IPS-11a (cell line): ENCODE results near the gene ZSCAN5C.
"Not testable (repeated sequence)": the region's sequence is repeated elsewhere in the genome, so short reads cannot be mapped to it uniquely, and the experiment has no call there.

Experiments used
- H3K4me3 ChIP-seq: one replicate; pipeline ENCODE4 v1.5.1; 2013; ENCODE audit warnings: low read depth, low read length, control low read depth

ZSCAN5C gene, protein sequence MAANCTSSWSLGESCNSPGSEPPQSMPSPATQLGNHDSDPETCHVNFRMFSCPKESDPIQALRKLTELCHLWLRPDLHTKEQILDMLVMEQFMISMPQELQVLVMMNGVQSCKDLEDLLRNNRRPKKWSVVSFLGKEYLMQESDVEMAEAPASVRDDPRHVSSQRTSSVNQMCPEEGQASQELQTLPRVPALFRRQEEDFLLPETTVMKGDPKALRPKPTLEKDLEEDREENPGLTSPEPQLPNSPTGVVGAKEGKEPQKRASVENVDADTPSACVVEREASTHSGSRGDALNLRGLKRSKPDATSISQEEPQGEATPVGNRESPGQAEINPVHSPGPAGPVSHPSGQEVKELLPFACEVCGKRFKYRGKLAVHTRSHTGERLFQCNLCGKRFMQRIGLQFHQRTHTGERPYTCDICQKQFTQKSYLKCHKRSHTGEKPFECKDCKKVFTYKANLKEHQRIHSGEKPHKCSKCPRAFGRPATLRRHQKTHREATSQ

DNA sequence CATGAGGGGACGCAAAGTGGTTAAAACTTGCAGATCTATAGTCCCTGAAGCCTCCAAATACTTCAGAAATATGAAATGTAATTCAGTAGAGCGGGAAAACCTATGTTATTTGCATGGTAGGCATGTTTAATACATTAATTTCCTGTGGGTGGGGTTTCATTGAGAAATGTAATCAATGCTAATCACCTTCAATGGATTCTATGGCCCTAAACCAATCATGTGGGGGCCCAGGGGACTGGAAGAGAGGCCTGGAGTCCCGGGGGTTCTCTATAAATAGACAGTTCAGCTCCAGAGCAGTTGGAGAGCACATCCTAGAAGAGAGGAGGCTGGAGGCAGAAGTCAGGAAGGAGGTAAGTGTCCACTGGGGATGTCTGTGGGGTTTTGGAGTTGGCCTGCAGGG is at the start of gene ZSCAN5C:
ZSCAN5C (plus strand) TSS at position 301 of the 400 bp plus-strand sequence. CDS start 3,641 bp downstream, outside the sequence.
- H3K4me3 ChIP-seq, result no peak within 1 kb of the TSS

DNA sequence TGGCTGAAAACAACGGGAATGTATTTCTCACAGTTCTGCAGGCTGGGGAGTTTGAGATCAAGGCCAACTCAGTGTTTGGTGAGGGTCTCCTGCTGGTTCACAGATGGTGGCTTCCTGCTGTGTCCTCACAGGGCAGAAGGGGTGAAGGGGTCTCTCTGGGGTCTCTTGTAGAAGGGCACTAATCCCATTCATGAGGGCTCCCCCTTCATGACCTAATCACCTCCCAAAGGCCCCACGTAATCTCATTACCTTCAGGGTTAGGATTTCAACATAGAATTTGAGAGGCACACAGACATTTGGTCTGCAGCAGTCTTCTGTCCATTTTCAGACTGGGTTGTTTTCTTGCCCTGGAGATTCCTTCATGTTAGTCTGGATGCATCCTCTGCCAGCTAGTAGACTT is 49.4 kb upstream of the ZSCAN5C start:
- H3K4me3 ChIP-seq, result no peak overlapping the region

DNA sequence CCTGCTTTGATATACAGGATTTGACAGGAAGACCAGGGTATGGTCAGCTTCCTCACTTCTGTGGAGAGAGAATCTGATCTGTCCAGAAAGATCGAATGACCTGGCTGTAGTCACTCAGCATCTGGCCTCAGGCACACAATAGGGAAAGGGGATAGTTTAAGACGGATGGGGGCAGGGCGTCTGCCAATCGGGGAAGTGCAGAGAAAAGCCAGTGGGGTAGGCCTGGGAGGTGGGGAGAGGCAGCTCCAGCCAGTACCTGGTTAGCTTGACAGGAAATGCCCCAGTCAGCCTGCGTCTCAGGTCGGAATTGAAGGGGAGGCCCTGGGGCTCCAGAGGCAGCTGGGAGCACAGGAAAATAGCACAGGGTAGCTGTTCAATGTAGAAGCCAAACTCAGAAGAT is 48.6 kb upstream of the ZSCAN5C start:
- no peak overlapping the region for H3K4me3 ChIP-seq

DNA sequence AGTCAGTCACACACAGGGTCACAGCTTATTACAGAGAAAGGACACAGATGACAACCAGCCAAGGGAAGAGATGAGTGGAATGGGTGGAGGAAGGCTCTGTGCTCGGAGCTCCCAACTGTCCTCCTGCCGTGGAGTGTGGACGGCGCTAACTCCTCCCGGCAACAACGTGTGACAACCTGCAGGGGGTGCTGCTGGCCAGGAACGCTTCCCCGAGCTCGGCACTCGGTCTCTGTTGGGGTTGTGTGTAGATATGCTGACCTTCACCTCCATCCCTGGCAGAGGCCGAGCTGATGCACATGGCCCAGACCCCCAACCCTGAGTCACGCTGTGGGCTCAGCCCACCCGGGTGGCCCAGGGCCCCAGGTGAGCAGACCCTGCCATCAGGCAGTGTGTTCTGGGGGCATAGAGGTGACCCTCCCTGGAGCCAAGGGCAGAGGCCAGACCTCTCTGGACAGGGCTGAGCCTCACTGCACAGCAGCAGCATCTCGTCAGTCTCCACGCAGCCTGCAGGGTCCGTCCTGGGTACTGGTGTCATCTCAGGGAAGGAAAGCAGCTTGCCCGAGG is 46.9 kb upstream of the ZSCAN5C start:
- H3K4me3 ChIP-seq, result no peak overlapping the region

DNA sequence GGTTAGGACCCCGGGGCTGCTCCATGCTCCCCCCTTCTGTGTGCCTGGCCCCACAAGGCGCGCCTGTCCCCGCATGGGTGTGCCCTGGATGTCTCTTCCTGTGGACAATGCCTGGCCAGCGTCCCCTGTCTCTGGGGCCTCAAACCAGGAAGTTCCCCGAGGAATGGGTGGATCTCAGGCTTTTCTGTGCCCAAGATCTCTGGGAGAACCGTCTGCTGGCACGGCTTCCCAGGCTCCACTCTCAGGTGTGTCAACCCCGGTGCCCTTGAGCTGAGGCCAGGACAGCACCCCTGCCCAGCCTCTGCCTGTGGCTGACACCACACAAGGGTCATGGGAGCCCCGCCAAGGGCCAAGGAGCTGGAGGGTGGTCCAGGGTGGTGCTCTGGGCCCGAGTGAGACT is 45.3 kb upstream of the ZSCAN5C start:
- no peak overlapping the region for H3K4me3 ChIP-seq

DNA sequence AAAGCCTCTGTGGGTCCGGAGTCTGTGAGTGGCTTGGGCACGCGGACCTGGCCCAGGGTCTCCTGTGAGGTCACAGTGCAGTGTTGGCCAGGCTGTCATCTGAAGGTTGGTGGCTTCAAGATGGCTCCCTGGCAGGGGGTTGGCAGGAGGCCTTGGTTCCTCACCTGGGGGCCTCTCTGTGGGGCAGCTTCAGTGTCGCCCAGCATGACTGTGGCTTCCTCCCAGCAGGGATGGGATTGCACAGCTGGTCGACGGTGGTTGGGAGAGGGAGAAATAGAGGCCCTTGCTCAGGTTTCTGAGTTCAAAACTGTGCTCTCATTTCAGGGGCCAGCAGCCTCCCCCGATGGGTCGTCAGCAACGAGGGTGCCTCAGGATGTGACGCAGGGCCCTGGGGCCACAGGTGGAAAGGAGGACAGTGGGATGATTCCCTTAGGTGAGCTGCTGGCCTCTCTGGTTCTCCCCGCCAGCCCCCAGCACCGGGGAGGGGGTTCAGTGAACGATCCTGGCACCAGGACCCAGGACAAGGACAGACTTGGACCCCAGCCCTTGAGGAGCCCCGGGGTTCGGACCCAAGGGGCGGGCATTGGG is 43.8 kb upstream of the ZSCAN5C start:
- H3K4me3 ChIP-seq, result no peak overlapping the region

DNA sequence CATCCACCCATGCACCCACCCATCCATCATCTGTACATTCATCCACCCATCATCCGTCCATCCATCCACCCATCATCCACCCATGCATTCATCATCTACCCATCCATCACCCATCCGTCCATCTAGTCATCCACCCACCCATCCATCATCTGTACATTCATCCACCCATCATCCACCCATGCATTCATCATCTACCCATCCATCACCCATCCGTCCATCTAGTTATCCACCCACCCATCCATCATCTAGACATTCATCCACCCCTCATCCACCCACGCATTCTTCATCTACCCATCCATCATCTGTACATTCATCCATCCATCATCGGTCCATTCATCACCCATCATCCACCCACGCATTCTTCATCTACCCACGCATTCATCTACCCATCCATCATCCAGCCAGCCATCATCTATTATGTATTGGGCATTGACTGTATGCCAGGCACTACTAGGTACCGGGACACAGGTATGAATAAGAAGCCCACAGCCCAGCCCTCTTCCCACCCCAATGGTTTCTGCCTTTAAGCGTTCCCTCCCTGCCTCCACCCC is 43.0 kb upstream of the ZSCAN5C start:
- no peak overlapping the region for H3K4me3 ChIP-seq

DNA sequence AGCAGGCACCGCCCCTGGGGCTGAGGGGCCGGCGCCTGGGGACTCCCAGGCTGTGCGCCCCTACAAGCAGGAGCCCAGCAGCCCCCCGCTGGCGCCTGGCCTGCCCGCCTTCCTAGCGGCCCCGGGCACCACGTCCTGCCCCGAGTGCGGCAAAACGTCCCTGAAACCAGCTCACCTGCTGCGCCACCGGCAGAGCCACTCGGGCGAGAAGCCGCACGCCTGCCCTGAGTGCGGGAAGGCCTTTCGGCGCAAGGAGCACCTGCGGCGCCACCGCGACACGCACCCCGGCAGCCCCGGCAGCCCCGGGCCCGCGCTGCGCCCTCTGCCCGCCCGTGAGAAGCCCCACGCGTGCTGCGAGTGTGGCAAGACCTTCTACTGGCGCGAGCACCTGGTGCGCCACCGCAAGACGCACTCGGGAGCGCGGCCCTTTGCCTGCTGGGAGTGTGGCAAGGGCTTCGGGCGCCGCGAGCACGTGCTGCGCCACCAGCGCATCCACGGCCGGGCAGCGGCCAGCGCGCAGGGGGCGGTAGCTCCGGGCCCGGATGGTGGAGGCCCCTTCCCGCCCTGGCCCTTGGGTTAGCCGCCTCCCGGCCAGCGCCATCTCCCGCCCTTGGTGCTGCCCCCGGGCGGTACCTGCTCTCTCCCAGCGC is 42.3 kb upstream of the ZSCAN5C start:
- no peak overlapping the region for H3K4me3 ChIP-seq

DNA sequence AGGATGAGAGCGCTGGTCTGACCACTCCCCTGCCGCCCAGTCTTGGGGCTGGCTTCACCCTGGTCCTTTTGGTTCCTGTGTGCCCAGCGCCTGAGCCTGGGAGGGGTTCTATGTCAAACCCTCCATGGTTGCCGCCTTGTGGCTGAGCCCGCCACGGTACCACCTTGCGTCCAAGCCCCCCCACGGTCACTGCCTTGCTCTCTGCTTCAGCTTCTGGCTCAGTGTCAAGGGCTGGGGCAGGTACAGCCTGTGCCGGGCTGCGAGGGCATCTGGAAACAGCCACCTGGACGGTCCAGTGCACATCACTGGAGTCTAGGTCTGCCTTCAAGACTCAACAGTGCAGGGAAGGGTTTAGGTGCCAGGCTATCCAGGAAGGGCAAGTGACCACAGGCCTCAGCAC is 40.5 kb upstream of the ZSCAN5C start:
- H3K4me3 ChIP-seq, result no peak overlapping the region

DNA sequence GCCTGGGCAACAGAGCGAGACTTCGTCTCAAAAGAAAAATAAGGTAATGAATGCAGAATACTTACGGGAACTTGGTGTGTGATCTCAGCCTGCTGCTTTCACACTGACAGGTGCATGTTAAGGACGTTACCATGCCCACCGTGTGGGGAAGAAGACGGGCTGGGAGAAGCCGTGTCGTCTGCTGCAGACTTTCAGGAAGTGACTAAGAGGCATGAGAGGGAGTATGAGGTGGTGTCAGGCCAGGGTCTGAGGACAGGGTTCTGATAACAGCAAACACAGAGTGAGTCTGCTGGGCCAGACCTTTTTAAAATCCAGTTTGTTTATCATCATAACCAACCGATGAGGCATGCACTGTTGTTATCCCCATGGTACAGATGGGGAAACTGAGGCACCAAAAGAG is 39.8 kb upstream of the ZSCAN5C start:
- H3K4me3 ChIP-seq, result no peak overlapping the region

DNA sequence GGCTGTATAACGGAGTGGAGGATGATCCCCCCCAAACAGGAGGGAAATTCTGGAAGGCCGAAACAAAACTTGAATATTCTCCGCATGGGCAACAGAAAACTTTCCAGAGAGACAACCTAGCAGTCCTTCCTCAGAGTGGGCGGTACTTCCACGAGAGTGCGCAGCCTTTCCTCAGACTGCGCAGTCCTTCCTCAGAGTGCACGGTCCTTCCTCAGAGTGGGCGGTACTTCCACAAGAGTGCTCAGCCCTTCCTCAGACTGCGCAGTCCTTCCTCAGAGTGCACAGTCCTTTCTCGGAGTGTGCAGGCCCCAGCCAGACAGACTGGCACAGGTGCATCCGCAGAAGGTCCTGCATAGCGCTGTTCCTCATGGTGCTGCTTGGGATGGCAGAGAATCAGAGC is 39.0 kb upstream of the ZSCAN5C start:
- no peak overlapping the region for H3K4me3 ChIP-seq

DNA sequence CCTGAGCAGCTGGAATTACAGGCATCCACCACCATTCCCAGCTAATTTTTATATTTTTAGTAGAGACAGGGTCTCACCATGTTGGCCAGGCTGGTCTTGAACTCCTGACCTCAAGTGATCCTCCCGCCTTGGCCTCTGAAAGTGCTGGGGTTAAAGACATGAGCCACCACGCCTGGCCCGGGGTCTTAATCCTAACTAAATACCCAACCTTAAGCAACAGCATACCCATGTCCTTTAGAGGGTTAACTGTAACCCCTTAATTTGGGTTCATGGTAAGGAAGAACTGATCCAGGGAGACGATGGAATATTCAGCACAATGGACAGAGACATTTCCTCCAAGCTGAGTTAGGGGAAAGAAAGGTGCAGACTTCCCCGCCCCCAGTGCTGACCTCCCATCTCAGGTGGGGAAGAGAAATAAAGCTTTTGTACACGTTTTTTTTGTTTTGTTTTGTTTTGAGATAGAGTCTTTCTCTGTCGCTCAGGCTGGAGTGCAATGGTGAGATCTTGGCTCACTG is 35.0 kb upstream of the ZSCAN5C start:
- no peak overlapping the region for H3K4me3 ChIP-seq

DNA sequence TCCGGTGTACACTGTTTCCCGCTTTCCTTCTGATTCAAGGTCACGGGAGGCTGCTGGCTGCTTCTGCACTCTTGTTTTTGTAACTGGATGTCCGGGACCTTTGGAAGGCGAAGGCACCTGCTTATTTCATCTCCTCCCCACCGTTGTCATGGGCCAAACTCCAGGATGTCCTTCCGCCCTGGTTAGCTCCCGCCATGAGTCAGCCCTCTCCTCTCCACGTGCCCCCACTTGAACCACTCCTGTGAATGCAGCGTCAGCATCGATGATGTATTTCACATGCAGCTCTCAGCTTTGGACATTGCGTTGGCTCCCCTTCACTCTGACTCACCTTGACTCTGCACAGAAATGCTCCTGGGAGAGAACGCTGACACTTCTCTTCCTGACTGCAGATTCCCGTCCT is 31.8 kb upstream of the ZSCAN5C start:
- no peak overlapping the region for H3K4me3 ChIP-seq

DNA sequence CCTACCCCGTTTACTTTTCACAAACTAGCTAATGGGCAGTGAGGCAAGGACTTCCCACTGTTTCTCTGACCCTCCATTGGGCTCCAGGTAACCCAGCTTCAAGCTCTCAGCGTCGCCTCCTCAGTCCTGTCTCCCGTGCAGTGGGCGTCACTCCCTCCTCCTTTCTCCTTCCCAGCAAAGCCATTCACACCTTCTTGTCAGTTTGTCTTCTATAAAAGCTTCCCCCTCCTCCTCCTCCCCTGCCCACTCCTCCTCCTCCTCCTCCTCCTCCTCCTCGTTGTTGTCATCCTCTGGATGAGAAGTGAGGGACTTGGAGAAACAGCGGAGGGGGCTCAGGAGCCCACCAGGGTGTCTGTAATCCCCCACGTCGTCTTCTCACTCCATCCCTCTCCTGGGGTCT is 28.0 kb upstream of the ZSCAN5C start:
- H3K4me3 ChIP-seq, result no peak overlapping the region

DNA sequence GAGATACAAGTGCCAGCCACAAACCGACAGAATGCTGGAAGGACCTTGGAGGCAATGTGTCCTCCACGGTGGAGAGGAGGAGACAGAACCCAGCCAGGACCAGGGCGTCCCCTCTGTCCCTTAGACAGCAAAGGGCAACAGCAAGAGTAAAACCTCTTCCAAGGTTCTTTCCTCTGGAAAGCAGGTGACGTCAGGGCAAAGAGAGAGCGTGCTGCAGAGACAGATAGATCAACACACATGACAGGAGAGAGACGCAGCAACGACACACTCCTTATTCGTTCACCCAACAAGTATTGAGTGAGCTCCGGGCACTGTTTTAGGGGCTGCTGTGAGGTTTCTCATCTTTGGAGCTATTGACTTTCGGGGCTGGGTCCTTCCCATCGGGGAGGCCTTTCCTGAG is 27.5 kb upstream of the ZSCAN5C start:
- no peak overlapping the region for H3K4me3 ChIP-seq

DNA sequence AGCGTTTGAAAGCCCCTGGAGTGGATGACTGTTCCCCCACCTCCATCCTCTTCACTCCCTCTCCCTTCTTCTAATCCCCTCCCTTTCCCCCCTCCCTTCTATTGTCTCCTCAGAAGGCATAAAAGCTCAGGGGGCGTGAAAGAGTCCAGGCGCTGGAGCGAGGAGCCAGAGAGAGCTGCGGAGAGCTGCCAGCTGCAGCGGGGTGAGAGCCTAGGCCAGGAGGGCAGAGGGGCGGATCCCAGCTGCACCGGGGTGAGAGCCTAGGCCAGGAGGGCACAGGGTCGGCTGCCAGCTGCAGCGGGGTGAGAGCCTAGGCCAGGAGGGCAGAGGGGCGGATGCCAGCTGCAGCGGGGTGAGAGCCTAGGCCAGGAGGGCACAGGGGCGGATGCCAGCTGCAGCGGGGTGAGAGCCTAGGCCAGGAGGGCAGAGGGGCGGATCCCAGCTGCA is 26.2 kb upstream of the ZSCAN5C start, which contains the start of gene GALP:
GALP (plus strand) TSS at position 148 of the 447 bp plus-strand sequence. CDS start 1,101 bp downstream, outside the sequence.
- not testable (repeated sequence) for H3K4me3 ChIP-seq

DNA sequence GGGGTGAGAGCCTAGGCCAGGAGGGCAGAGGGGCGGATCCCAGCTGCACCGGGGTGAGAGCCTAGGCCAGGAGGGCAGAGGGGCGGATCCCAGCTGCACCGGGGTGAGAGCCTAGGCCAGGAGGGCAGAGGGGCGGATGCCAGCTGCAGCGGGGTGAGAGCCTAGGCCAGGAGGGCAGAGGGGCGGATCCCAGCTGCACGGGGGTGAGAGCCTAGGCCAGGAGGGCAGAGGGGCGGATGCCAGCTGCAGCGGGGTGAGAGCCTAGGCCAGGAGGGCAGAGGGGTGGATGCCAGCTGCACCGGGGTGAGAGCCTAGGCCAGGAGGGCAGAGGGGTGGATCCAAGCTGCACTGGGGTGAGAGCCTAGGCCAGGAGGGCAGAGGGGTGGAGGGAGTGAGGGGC is 25.8 kb upstream of the ZSCAN5C start:
- H3K4me3 ChIP-seq, result not testable (repeated sequence)

DNA sequence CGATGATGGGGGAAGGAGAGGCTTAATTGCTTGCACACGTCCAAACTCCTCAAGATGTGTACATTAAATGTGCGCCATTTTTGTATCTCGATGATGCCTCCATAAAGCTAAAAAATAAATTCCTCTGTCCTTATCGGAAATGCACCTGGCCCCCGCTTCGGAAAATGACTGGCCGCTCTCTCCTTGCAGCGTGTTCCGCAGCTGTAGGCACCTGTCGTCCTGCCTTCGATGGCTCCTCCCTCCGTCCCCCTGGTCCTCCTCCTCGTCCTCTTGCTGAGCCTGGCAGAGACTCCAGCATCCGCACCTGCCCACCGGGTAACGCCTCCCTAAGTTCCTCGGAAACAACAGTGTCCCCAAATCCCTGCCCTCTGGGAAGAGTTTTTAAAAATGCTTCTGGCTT is 25.2 kb upstream of the ZSCAN5C start:
- no peak overlapping the region for H3K4me3 ChIP-seq

DNA sequence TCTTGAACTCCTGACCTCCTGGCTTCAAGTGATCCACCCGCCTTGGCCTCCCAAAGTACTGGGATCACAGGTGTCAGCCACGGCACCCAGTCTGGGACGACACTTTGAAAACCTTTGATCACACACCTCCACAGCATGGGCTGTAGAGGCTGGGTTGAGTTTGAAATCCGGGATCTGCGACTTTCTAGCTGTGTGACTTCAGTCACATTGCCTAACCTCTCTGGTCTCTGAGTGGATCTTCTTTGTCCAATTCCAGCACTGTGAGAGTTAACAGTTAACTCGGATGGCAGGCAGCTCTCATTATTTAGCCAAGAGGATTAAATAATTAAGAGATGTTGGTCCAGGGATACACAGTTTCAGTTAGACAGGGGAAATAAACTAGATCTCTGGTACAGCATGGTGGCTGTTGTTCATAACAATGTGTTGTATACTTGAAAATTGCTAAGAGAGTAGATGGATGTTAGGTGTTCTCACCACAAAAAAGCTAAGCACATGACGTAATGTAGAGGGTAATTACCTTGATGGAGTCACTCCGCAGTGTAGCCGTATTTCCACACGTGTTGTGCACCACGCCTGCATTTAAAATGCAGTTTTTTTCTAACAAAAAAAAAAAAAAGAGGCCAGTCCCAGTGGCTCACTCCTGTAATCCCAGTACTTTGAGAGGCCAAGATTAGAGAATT is 24.4 kb upstream of the ZSCAN5C start:
- no peak overlapping the region for H3K4me3 ChIP-seq

DNA sequence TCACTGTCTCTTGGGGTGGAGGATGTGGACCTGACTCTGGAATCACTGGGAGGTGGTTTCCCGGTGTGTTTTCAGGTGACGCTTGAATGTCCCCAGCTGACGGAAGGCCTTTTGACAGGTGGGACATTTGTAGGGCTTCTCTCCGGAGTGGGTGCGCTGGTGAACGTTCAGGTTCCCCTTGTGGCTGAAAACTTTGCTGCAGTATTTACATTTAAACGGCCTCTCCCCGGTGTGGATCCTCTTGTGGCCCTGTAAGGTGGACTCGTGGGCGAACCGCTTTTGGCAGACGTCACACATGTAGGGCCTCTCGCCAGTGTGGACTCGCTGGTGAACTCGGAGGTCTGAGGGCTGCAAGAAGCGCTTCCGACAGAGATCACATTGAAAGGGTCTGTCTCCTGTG is 12.3 kb upstream of the ZSCAN5C start:
- no peak overlapping the region for H3K4me3 ChIP-seq
